Upper lobe of right lung (tissue), 1 donor: ENCODE data around the gene PNKD. TPM values are rescaled to one million over a fixed set of nuclear protein-coding genes. Genes with fewer than 3 reads are reported as not detected.

Experiments used
- ATAC-seq: fragments of 200-7000 bp; cut with Tn5 transposase; one replicate; pipeline ENCODE4 v1.9.1; 2020; ENCODE audit warnings: mild to moderate bottlenecking, moderate library complexity
- DNase-seq: peaks from one replicate; pipeline ENCODE4 v3.0.0-alpha.2; 2020
- H3K27ac ChIP-seq: fragments of 200-600 bp; one replicate; pipeline ENCODE4 v1.8.0; 2022
- H3K27me3 ChIP-seq: fragments of 200-600 bp; one replicate; pipeline ENCODE4 v1.8.0; 2022; ENCODE audit warnings: mild to moderate bottlenecking
- H3K36me3 ChIP-seq: fragments of 200-600 bp; one replicate; pipeline ENCODE4 v1.8.0; 2022
- H3K4me1 ChIP-seq: fragments of 200-600 bp; one replicate; pipeline ENCODE4 v1.8.0; 2022
- H3K4me3 ChIP-seq: fragments of 200-600 bp; one replicate; pipeline ENCODE4 v1.8.0; 2022; ENCODE audit warnings: mild to moderate bottlenecking
- H3K9me3 ChIP-seq: fragments of 200-600 bp; one replicate; pipeline ENCODE4 v1.8.0; 2022
- CTCF ChIP-seq: fragments of 200-600 bp; IDR thresholded peaks from one replicate; pipeline ENCODE4 v1.8.0; 2022; ENCODE audit warnings: antibody characterized with exemption
- intact Hi-C: fragments of 100-400 bp; cut with DNase I; formaldehyde crosslinking; loops from one replicate; pipeline ENCODE4 v1.11.0; 2022
- total RNA-seq: library from RNA; stranded (reverse); fragmentation: NEBNext Ultra II Directional; extraction: Animal tissue kit (Norgen Biotek cat#: 25700); gene quantifications from one replicate; pipeline ENCODE4 v1.2.1, GENCODE V29; 2021
- donor health status: DM: no; HTN: yes; CAD: no; lungs with severe emphysema.

PNKD gene
- total RNA-seq, 1 donor from 2014 or later = 65.4 TPM

- peaks cover 93% of the 10 kb centered on the region for H3K36me3 ChIP-seq
- H3K4me1 ChIP-seq = peaks cover 40% of the 10 kb centered on the region
- no peak overlapping the region for H3K4me3 ChIP-seq
- H3K27ac ChIP-seq = no peak overlapping the region
- intact Hi-C loops = no loop called here
- H3K9me3 ChIP-seq = no peaks in the 10 kb centered on the region
- no peak for DNase-seq
- ATAC-seq = no peak
- no peak for TF ChIP-seq CTCF
- no peaks in the 10 kb centered on the region for H3K27me3 ChIP-seq
These were observed 41.8 kb upstream of the PNKD start for GRCh38 chr2:218228366-218229090.

GRCh38 chr2:218229239-218229638 lies 41.1 kb upstream of the PNKD start:
- Histone ChIP-seq H3K36me3 (peaks cover 98% of the 10 kb centered on the region), H3K27ac (peak overlapping the region; percentile 24), H3K4me1 (peaks cover 34% of the 10 kb centered on the region), H3K27me3 (no peaks in the 10 kb centered on the region), H3K9me3 (no peaks in the 10 kb centered on the region), H3K4me3 (no peak overlapping the region)
- ATAC-seq (peak; percentile 91), DNase-seq (no peak)
- intact Hi-C loops = no loop called here
- TF ChIP-seq CTCF = no peak

GRCh38 chr2:218229851-218230250 lies 40.5 kb upstream of the PNKD start:
- no peak for DNase-seq
- H3K36me3 ChIP-seq = peaks cover 100% of the 10 kb centered on the region
- no peaks in the 10 kb centered on the region for H3K27me3 ChIP-seq
- peak overlapping the region; percentile 24 for H3K27ac ChIP-seq
- H3K9me3 ChIP-seq = no peaks in the 10 kb centered on the region
- H3K4me3 ChIP-seq = no peak overlapping the region
- intact Hi-C loops = no loop called here
- TF ChIP-seq CTCF = no peak
- no peak for ATAC-seq
- peaks cover 34% of the 10 kb centered on the region for H3K4me1 ChIP-seq

- ATAC-seq (peak; percentile 79), DNase-seq (no peak)
- peak; percentile 25 for TF ChIP-seq CTCF
- Histone ChIP-seq H3K36me3 (peaks cover 100% of the 10 kb centered on the region), H3K4me3 (no peak overlapping the region), H3K9me3 (no peaks in the 10 kb centered on the region), H3K27ac (no peak overlapping the region), H3K27me3 (no peaks in the 10 kb centered on the region), H3K4me1 (peaks cover 34% of the 10 kb centered on the region)
- intact Hi-C loops = no loop called here
These were observed 39.4 kb upstream of the PNKD start for GRCh38 chr2:218230882-218231281.

GRCh38 chr2:218233543-218233942 lies 36.8 kb upstream of the PNKD start:
- DNase-seq = no peak
- Histone ChIP-seq H3K4me3 (no peak overlapping the region), H3K9me3 (no peaks in the 10 kb centered on the region), H3K27me3 (no peaks in the 10 kb centered on the region), H3K27ac (no peak overlapping the region), H3K4me1 (peaks cover 26% of the 10 kb centered on the region), H3K36me3 (peaks cover 100% of the 10 kb centered on the region)
- intact Hi-C loops = no loop called here
- no peak for ATAC-seq
- no peak for TF ChIP-seq CTCF
